HG03135 (cell line): ENCODE measurements around the gene ZNF429.
"Not testable (repeated sequence)": the region's sequence is repeated elsewhere in the genome, so short reads cannot be mapped to it uniquely, and the experiment has no call there.

Experiments
- ATAC-seq: cut with Tn5 transposase; IDR thresholded peaks from one replicate; pipeline ENCODE4 v1.9.1; 2021; ENCODE audit warnings: mild to moderate bottlenecking, moderate library complexity; ENCODE audit not compliant: unreplicated experiment

The ZNF429 gene

DNA sequence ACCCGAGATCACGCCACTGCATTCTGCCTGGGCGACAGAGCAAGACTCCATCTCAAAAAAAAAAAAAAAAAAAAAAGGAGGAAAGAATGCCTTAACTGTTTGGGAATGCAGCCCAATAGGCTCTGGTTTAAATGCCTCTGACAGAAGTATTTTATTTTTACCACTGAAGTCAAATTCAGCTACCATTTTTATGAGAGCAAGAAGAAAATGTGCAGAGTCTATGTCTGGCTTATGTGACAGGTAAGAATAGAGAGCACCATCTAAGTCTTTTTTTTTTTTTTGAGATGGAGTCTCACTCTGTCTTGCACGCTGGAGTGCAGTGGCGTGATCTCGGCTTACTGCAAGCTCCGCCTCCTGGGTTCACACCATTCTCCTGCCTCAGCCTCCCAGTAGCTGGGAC is 7.2 kb downstream of the ZNF429 start:
- ATAC-seq = not testable (repeated sequence)

DNA sequence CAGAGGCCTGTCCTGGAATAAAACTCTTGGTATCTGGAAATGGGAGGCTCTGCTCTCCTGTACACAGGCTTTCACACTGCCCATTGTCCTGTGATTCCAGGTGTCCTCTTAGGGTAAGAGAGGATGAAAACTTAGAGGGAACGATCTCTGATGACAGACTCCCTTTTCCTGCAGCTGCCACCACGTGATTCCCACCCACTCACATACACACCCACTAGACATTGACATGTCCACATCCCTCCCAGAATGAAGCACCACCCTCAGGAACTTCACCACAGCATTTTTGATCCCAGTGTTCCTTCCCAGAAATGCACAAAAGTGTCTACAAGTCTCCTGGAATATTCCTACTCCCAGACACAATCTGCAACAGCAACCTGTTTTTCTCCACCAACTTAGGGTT is 8.2 kb downstream of the ZNF429 start:
- ATAC-seq = no peak

DNA sequence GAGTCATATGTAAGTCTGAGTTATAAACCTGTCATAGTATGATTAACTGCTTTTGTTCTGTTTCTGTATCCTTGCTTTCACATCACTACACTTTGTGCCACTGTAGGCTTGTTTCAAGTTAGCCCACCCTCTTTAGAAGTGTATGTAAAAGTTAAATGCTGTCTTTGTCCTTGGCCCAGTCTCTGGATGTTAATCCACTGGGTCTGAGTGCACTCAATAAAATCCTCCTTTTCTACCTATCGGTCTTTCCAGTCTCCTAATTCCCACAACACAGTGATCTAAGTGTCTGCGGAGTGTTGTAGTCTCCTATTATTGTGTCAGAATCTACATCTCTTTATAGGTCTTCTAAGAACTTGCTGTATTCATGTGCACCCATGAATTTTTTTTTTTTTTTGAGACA is 14.1 kb downstream of the ZNF429 start:
- ATAC-seq = no peak

DNA sequence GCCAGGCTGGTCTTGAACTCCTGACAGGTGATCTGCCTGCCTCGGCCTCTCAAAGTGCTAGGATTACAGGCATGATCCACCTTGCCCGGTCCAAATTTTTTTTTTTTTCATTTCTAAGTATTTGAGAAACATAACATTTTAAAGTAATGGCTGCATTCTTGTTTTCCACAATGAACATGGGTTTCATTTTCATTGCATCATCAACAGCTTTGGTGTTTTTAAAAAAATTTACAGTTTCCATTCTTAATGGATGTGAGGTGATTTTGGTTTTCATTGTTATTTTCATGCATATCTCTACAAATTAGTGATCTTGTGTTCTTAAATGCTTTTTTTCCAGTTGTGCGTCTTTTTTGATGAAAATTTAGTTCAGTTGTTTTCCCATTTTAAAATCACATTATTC is 27.5 kb downstream of the ZNF429 start:
- no peak for ATAC-seq

DNA sequence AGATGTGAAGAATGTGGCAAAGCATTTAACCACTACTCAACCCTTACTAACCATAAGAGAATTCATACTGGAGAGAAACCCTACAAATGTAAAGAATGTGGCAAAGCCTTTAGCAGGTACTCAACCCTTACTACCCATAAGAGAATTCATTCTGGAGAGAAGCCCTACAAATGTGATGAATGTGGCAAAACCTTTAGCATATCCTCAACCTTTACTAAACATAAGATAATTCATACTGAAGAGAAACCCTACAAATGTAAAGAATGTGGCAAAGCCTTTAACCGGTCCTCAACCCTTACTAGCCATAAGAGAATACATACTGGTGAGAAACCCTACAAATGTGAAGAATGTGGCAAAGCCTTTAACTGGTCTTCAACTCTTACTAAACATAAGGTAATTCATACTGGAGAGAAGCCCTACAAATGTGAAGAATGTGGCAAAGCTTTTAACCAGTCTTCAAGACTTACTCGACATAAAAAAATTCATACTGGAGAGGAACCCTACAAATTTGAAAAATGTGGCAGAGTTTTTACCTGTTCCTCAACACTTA is 31.4 kb downstream of the ZNF429 start:
- ATAC-seq = not testable (repeated sequence)

DNA sequence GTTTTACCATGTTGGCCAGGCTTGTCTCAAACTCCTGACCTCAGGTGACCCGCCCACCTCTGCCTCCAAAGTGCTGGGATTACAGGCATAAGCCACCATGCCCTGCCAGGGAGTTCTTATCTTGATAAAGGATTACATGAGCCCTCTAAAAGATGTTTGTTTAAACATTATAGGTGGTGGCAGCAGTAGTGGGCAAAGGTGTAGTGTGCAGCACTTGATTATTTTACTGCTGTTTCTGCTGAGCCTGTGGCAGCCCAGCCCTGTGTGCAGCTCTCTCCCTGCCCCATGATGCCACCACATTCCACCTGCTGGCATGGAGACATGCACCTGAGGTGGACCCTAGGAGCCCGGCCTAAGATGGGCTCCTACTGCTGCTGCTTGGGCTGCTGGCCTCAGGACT is 54.0 kb downstream of the ZNF429 start:
- no peak for ATAC-seq

DNA sequence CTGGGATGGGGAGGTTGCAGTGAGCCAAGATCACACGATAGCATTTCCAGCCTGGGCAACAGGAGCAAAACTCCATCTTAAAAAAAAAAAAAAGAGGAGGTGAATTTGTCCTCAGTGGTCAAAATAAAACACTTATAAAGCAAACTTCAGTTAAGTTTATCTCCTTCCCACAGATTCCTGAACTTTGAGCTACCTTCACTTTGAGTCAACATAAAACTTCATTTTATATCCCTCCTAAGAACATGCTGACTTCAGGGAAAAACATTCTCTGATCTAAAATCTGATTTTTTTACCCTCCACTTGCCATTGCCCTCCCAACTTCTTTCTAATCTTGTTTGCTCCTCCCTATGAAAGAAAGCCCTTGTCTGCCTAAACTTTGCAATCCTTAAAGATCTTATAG is 59.0 kb downstream of the ZNF429 start:
- no peak for ATAC-seq

DNA sequence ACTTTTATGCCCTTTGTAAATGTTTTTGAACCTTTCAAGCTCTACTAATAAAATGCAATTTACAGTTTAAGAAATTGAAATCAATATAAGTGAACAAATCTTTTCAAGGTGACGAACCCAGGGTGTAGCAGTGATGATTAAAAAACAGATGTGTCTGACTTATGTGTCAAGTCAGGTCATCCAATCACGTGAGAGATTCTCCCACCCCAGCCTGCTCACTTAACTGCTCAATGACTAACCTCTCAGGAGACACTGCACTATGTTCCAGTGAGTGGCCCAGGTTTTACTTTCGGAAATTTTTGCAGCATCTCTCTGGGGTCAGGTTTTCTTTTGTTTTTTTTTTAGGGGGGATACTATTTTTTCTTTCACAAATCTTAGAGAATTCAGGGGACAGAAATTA is 60.7 kb downstream of the ZNF429 start:
- ATAC-seq = no peak

DNA sequence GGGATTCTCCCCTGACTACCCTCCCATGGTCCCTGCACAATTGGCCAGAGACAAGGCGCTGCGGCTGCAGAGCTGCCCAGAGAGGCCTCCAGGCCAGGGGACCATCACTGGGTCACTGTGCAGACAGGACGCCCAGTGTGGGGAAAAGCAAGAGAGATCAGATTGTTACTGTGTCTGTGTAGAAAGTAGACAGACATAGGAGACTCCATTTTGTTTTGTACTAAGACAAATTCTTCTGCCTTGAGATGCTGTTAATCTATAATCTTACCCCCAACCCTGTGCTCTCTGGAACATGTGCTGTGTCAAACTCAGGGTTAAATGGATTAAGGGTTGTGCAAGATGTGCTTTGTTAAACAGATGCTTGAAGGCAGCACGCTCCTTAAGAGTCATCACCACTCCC is 62.4 kb downstream of the ZNF429 start:
- ATAC-seq = not testable (repeated sequence)

DNA sequence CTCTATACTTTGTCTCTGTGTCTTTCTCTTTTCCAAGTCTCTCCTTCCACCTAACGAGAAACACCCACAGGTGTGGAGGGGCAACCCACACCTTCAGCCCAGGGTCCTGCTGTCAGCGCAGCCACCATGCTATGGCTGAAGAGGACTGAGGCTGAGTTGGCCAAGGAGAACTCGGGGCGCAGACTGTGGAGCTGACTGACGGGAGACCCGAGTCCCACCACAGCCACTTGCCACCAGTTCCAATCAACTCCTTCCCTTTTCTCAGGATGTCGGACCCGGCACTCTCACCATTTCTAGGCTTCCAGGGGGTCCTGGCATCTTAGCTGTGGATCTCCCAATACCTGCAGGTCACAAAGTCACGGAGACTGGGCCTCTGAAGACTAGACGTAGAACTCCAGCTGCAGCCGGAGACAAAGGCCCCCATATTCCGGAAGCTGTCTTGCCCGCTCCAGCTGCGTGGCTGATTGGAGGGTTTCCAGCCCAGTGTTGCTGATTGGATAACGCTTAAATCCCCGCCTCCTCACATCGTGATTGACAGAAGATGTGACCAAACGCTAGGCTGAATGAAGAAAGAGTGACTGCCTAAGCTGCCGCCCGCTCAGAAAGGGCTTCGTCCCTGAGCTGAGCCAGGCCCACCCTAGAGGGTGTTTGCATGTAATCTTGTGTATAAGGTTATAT is 63.6 kb downstream of the ZNF429 start:
- ATAC-seq = no peak

DNA sequence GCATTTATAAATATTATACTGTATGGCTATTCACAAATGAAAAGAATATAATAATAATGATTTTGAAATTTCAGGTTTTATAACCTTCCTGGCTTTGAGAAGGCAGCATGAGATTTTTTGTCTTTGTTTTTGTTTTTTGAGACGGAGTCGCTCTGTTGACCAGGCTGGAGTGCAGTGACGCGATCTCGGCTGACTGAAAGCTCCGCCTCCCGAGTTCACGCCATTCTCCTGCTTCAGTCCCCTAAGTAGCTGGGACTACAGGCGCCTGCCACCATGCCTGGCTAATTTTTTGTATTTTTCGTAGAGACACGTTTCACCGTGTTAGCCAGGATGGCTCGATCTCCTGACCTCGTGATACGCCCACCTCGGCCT is 64.1 kb downstream of the ZNF429 start:
- ATAC-seq = no peak

DNA sequence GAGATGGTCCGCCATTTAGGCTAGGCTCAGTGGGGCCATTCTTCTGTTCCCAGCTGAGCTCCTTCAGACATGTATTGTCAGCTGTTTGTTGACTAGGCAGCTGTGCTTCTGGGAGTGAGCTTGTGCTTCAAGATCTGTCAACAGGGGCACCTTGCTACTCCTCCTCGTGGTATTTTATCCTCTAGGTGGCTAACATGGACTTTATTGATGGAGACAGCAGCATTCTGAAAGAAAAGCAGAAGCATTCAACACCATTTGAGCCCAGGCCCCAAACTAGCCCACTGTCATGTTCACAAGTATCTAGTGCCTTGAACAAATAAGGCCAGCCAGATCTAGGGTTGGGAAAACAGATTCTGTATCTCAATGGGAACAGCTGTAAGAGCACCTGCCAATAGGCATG is 65.9 kb downstream of the ZNF429 start:
- no peak for ATAC-seq

DNA sequence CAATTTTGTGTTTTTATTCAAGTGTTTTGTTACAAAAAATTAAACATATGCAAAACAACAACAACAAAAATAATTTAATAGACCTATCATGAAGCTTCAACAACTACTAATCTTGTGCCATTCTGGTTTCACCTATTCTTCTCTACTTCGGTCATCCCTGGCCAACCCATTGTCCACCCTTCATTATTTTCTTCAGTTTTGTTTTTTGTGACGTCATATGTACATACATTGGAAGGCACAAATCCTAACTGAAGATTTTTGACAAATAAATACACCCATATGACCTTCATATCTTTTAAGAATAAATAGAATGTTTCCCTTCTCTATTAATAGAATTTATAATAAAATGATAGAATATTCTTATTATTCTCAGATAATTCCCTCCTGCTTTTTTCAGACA is 69.2 kb downstream of the ZNF429 start:
- ATAC-seq = no peak

DNA sequence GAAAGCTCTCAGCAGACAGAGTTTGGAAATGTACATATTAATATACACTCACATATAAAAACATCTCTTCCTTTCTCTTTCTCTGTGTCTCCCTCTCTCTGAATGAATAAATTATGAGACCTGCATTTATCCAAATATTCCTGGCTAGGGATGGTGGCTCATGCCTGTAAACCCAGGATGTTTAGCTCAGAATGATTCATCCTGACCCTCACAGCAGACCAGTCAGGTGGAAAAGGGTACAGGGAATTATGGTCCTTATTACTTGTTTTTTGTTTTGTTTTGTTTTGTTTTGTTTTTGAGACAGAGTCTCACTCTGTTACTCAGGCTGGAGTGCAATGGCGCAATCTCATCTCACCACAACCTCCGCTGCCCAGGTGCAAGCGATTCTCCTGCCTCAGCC is 71.1 kb downstream of the ZNF429 start:
- no peak for ATAC-seq

DNA sequence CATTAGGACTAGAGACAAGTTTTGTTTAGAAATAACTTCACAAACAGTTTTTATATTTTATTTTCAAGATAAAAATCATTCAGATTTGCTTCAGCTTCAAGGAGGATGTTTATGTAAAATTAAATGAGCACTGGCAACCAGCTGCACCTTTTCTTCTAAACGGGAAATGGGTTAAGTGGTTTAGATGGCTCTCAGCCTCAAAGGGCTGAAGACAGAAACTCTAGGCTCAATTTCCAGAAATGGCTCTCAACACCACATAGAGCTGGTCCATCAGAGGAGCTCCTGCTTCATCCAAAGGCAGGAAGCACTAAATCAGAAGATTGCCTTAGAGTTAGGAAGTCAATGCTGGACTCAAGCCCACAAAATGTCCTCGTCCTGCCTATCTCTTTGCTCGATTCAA is 74.7 kb downstream of the ZNF429 start:
- no peak for ATAC-seq

DNA sequence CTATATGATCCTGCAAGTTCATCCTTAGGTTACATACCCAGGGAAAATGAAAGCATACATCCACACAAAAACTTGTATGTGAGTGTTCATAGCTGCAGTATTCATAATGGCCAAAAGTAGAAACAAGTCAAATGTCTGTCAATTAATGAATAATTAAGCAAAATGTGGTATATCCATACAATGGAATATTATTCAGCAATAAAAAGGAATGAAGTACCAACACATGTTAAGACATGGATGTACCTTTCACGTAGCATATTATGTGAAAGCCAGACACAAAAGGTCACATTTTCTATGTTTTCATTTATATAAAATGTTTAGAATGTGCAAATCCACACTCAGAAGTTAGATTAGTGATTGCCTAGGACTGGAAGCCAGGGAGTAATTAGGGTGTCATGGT is 75.4 kb downstream of the ZNF429 start:
- ATAC-seq = no peak

DNA sequence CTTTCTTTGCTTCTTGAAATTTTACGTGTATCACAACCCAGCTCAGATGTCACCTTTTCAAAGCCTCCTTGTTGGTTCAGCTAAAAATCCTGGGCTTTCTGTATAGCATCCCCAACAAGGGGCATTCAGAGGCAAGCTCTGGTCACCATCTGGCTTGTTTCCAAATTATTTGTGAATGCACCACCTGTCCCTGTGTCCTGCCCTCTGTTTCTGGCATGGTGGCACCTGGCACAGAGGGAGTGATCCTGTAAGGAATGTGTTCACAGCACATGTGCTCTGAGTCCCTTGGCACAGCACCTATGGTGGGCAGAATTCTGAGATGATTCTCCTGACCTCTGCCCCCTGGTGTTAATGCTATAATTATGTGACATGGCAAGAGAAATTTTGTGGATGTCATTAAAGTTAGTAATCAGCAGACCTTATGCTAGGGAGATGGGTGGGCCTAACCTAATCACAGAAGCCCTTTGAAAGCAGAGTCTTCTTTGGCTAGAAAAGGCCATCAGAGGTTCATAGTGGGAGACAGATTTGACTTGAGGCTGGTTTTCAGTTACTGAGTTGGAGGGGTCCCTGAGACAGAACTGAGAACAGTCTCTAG is 76.3 kb downstream of the ZNF429 start:
- no peak for ATAC-seq

DNA sequence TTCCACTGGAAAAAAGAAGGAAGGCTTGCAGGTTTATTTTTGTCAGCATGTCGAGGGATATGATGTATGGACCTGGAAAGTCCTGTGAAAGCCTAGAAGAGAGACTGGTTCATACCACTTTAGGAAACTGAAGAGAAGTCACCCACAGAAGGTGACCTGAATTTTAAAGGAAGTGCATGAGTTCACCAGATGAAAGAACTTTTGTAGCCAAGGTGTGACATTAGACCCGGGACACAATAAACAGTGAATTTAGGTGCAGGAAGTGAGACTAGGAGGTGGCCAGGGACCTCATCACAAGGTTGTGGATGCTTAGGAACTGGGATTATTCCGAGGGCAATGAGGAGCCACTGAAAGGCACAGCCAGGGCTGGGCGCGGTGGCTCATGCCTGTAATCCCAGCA is 79.1 kb downstream of the ZNF429 start:
- no peak for ATAC-seq

DNA sequence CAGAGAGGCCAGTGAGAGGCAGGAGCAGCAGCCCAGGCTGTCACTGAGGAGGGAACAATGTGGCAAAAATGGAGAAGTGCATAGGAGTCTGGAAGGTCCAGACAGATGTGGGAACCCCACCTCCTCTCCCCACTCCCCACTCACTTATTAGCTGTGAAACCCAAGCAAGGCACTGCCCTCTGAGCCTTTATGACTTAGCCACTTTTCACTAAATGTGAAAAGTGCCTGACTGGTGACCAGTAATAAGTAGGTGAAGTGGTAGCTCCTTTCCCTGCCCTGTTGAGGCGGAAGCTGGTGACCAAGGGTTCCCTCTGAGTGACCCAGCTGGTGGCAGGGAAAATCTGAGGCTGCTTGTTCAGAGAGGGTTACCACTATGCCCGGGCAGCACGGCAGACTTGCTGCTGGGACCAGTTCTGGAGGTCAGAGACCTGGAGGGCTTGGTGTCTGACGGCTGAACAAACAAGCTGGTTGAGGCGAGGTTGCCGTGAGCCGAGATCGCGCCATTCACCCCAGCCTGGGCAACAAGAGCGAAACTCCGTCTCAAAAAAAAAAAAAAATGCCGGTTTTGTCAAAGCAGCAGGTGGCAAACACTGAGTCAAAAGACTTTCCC is 80.0 kb downstream of the ZNF429 start:
- no peak for ATAC-seq

DNA sequence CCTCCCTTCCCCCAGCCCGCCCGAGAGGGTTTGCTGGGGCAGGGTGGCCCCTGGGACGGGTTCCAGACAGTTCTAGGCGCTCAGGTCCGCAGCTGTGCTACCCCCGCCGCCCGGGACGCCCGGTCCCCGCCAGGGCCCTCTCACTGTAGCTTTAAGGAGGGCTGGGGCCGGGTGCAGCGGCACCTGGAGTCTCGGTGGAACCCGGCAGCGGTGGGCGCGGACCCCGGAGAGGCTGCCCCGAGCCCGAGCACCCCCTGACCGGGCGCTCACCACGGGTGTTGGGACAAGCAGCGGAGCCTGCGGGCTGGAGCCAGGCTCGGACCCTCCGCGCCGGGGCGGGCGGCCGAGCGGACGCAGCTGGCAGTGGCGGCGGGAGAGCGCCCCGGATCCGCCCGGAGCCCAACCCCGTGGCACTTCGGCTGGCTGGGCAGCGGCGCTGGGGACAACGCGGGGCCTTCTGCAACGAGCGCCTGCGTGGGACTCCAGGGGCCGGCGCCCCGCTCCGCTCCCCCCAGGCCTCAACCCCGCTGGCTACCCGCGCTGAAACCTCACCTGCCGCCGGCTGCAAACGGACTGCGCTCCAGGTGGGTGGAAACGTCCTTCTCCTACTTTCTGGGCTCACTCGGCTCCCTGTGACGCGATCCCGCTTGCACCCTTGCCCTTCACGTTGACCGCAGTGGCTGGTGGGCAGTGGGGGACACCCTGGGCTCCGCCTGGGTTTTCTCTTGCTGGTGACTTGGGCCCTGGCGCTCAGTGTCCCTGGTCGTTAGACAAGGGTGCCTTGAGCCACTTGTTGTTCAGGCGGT is 81.1 kb downstream of the ZNF429 start:
- ATAC-seq = no peak

DNA sequence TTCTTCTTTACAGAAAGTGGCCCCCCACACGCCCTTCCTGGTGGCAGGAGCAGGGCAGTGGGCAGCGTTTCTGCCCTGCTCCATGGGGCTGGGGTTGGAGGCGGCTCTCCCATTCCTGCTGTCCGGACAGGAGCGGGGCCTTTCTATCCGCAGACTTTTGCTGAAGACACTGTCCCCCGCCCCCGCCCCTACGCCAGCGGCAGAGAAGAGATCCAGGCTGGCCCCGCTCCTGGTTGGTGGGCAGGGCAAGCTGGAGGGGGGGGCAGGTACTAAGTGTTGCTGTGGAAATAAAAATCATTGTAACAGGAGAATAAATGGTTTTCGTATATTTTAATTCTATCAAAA is 81.7 kb downstream of the ZNF429 start:
- no peak for ATAC-seq

DNA sequence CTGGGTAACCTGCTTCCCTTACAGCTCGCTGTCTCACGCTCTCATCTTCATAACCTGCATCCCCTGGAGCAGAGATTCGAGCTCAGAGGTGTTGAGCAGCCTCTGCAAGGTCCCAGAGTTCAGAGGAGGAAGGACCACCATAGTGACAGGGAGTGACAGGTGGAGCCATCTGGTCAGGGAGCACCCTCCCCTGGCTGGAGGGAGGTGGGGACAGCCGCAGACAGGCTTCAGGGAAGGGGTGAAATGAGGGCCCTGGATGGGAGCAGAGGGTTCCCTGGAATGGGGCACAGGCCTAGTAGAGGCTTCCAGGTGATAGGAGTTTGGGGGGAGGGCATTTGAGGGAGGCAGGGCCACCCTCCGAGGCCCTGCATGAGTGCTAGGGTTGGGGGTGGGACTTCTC is 82.1 kb downstream of the ZNF429 start:
- ATAC-seq = no peak
